Effector memory CD4-positive, alpha-beta T cell (primary cell): ENCODE measurements around the gene LRIG3.
"Not testable (repeated sequence)": the region's sequence is repeated elsewhere in the genome, so short reads cannot be mapped to it uniquely, and the experiment has no call there.

Experiments used
- DNase-seq, 3 donors: peaks; one replicate each; pipeline ENCODE4 v3.0.0-alpha.2; 2020
- H3K27ac ChIP-seq: 2 replicates; pipeline ENCODE4 v1.7.0; 2013; ENCODE audit warnings: mild to moderate bottlenecking, low read length, moderate library complexity; ENCODE audit not compliant: insufficient read depth, poor library complexity, severe bottlenecking
- H3K27me3 ChIP-seq: replicated peaks from 2 replicates; pipeline ENCODE4 v1.7.0; 2013; ENCODE audit warnings: mild to moderate bottlenecking, low read length; ENCODE audit not compliant: insufficient read depth, control insufficient read depth, poor library complexity, severe bottlenecking
- H3K36me3 ChIP-seq: 2 replicates; pipeline ENCODE4 v1.7.0; 2013; ENCODE audit warnings: mild to moderate bottlenecking, low read length, moderate library complexity; ENCODE audit not compliant: control insufficient read depth, insufficient read depth
- H3K4me1 ChIP-seq: 2 replicates; pipeline ENCODE4 v1.7.0; 2013; ENCODE audit warnings: low read length, mild to moderate bottlenecking; ENCODE audit not compliant: control insufficient read depth, insufficient read depth, poor library complexity, severe bottlenecking
- H3K4me3 ChIP-seq: 2 replicates; pipeline ENCODE4 v1.7.0; 2013; ENCODE audit warnings: low read length, low read depth, mild to moderate bottlenecking; ENCODE audit not compliant: insufficient read depth, poor library complexity, severe bottlenecking
- H3K9me3 ChIP-seq: 2 replicates; pipeline ENCODE4 v1.7.0; 2013; ENCODE audit warnings: mild to moderate bottlenecking, low read length, moderate library complexity; ENCODE audit not compliant: control insufficient read depth

Gene LRIG3

GRCh38 chr12:58871556-58871955 is 48.7 kb downstream of the LRIG3 start:
- no peaks in the 10 kb centered on the region for H3K36me3 ChIP-seq
- DNase-seq: no peak
- H3K4me1 ChIP-seq: no peaks in the 10 kb centered on the region
- H3K27ac ChIP-seq: no peak overlapping the region
- no peak overlapping the region for H3K4me3 ChIP-seq
- H3K9me3 ChIP-seq: no peaks in the 10 kb centered on the region
- no peaks in the 10 kb centered on the region for H3K27me3 ChIP-seq

- H3K27ac ChIP-seq: no peak overlapping the region
- H3K36me3 ChIP-seq: no peaks in the 10 kb centered on the region
- H3K9me3 ChIP-seq: no peaks in the 10 kb centered on the region
- no peak overlapping the region for H3K4me3 ChIP-seq
- no peaks in the 10 kb centered on the region for H3K27me3 ChIP-seq
- no peaks in the 10 kb centered on the region for H3K4me1 ChIP-seq
- DNase-seq: no peak
These were observed 49.7 kb downstream of the LRIG3 start for GRCh38 chr12:58870595-58870994.

DNA sequence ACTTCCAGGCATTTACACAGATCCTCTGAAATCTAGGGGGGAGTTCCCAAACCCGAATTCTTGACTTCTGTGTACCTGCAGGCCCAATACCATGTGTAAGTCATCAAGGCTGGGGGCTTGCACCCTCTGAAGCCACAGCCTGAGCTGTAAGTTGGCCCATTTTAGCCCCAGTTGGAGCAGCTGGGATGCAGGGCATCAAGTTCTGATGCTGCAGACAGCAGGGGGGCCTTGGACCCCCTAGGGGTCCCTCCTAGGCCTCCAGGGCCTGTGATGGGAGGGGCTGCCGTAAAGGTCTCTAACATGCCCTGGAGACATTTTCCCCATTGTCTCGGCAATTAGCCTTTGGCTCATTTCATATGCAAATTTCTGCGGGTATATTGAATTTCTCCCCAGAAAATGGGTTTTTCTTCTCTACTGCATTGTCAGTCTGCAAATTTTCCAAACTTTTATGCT is 59.5 kb downstream of the LRIG3 start:
- no peak overlapping the region for H3K4me3 ChIP-seq
- H3K36me3 ChIP-seq: no peaks in the 10 kb centered on the region
- no peaks in the 10 kb centered on the region for H3K27me3 ChIP-seq
- no peaks in the 10 kb centered on the region for H3K4me1 ChIP-seq
- no peak for DNase-seq
- H3K9me3 ChIP-seq: no peaks in the 10 kb centered on the region
- H3K27ac ChIP-seq: no peak overlapping the region

DNA sequence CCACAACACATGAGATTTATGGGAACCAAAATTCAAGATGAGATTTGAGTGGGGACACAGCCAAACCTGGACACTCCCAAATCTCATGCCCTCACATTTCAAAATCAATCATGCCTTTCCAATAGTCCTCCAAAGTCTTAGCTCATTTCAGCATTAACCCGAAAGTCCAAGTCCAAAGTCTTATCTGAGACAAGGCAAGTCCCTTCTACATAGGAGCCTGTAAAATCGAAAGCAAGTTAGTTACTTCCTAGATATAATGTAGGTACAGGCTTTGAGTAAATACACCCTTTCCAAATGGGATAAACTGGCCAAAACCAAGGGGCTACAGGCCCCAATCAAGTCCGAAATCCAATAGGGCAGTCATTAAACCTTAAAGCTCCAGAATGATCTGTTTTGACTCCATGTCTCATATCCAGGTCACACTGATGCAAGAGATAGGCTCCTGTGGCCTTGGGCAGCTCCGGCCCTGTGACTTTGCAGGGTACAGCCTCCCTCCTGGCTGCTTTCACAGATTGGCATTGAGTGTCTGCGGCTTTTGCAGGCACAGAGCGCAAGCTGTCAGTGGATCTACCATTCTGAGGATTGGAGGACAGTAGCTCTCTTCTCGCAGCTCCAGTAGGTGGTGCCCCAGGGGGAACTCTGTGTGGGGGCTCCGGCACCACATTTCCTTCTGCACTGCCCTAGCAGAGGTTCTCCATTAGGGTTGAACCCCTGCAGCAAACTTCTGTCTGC is 60.1 kb downstream of the LRIG3 start:
- Histone ChIP-seq H3K4me3 (no peak overlapping the region), H3K36me3 (no peaks in the 10 kb centered on the region), H3K27ac (no peak overlapping the region), H3K27me3 (no peaks in the 10 kb centered on the region), H3K9me3 (no peaks in the 10 kb centered on the region), H3K4me1 (no peaks in the 10 kb centered on the region)
- DNase-seq: no peak

- DNase-seq: no peak
- no peaks in the 10 kb centered on the region for H3K9me3 ChIP-seq
These were observed 62.3 kb downstream of the LRIG3 start for GRCh38 chr12:58858030-58858429.

GRCh38 chr12:58857206-58857605 is 63.1 kb downstream of the LRIG3 start:
- not testable (repeated sequence) for H3K36me3 ChIP-seq, H3K4me1 ChIP-seq, H3K9me3 ChIP-seq, H3K27ac ChIP-seq, DNase-seq, H3K27me3 ChIP-seq, H3K4me3 ChIP-seq

More at GRCh38 chr12:58858030-58858429, 62.3 kb downstream of the LRIG3 start:
- Histone ChIP-seq H3K4me1 (no peaks in the 10 kb centered on the region), H3K27me3 (no peaks in the 10 kb centered on the region), H3K27ac (no peak overlapping the region), H3K36me3 (no peaks in the 10 kb centered on the region), H3K4me3 (no peak overlapping the region)

DNA sequence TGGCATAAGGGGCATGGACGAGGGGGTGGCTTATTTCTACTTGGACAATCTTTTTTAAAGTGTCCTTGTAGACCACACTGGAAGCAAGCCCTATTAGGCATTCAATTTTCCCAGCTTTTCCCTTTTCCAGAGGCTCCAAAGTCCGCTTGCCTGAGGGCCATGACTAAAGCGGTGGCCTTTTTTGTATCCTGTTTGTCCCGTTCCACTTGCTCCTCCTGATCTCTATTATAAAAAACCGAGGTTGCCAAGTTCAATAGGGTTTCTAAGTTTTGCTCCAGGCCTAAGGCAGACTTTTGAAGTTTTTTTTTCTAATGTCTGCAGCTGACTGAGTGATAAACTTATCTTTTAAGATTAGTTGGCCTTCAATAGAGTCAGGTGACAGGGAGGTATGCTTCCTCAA is 64.7 kb downstream of the LRIG3 start:
- not testable (repeated sequence) for H3K36me3 ChIP-seq, H3K4me3 ChIP-seq, DNase-seq, H3K27ac ChIP-seq, H3K4me1 ChIP-seq, H3K9me3 ChIP-seq, H3K27me3 ChIP-seq

DNA sequence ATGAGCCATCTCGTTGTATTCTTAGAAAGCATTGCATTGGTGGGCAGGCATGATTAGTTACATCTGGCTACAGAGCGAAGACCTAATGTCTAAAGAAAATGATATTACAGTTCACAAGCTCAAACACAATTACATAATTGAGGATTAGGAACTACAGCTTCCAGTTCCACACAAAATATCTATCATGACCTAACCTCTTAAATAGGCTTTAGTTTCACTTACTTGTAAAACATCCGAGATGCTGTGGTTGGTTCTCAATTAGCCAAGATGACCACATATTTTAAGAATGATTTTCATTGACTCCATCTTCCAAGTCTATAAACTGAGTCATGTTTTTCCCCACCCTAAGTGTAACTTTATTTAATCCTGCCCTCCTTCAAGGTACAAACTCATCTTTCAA is 69.5 kb downstream of the LRIG3 start:
- no peaks in the 10 kb centered on the region for H3K36me3 ChIP-seq
- H3K27me3 ChIP-seq: no peaks in the 10 kb centered on the region

GRCh38 chr12:58847901-58848600 is 72.3 kb downstream of the LRIG3 start:
- H3K4me3 ChIP-seq: no peak overlapping the region
- H3K9me3 ChIP-seq: no peaks in the 10 kb centered on the region
- no peak for DNase-seq
- no peaks in the 10 kb centered on the region for H3K4me1 ChIP-seq
- no peak overlapping the region for H3K27ac ChIP-seq
- H3K27me3 ChIP-seq: no peaks in the 10 kb centered on the region
- H3K36me3 ChIP-seq: no peaks in the 10 kb centered on the region

More for the DNA sequence above, 69.5 kb downstream of the LRIG3 start:
- no peak overlapping the region for H3K27ac ChIP-seq
- H3K4me3 ChIP-seq: no peak overlapping the region
- H3K9me3 ChIP-seq: no peaks in the 10 kb centered on the region
- DNase-seq: no peak
- H3K4me1 ChIP-seq: no peaks in the 10 kb centered on the region

GRCh38 chr12:58844161-58844560 is 76.1 kb downstream of the LRIG3 start:
- H3K4me1 ChIP-seq: no peaks in the 10 kb centered on the region
- H3K9me3 ChIP-seq: no peaks in the 10 kb centered on the region
- no peak for DNase-seq
- no peak overlapping the region for H3K4me3 ChIP-seq
- no peak overlapping the region for H3K27ac ChIP-seq
- no peaks in the 10 kb centered on the region for H3K27me3 ChIP-seq
- H3K36me3 ChIP-seq: no peaks in the 10 kb centered on the region
